T-helper 22 cell (primary cell): Measurements from ENCODE around the gene MAML2.

Source experiments
- DNase-seq: peaks from one replicate; pipeline ENCODE4 v3.0.0-alpha.2; 2020; ENCODE audit warnings: low read depth

Gene MAML2

DNA sequence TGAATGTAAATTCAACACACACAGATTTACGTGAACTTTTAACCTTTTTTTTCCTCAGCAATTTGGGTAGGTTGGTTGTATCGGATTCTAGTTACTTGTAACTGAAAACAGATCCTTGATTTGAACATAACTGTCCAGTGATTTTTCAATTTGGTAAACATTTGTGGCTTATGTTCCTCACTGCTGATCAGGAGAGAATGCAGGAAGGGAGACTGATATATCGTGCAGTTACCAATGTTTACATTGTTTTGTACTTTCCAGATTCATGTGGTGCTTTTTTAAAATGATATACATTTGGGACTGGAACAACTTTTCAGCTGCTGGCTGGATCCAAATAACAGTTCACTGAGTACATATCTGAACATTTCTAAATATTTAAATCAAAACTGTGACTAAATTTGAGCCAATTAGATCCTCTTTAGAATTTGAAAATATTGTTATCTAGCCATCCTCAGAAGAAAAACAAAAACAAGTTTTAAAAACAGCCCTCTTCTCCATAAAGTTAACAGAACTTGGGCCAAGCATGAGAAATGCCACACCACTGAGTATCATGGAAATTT lies 334.8 kb downstream of the MAML2 start:
- no peak for DNase-seq

DNA sequence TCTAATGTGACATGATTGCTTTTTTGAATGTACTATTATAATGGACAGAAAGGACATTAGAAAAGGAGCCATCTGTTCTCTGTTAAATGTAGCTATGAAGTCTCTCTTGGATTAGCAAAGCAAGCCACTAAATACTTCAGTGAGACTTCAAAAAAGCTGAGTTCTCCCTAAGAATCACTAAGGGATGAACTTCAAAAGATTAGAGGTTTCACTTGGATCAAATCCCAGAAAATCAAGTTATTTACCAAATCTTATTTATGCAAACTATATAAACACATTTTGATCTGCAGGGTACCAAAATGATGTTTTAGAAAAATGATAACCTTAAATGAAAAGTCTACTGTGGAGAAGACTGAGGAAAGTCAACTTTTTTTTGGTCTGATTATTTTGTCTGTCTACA lies 337.0 kb downstream of the MAML2 start:
- DNase-seq, result no peak

GRCh38 chr11:96004862-96005261 lies 338.1 kb downstream of the MAML2 start:
- DNase-seq, result no peak

DNA sequence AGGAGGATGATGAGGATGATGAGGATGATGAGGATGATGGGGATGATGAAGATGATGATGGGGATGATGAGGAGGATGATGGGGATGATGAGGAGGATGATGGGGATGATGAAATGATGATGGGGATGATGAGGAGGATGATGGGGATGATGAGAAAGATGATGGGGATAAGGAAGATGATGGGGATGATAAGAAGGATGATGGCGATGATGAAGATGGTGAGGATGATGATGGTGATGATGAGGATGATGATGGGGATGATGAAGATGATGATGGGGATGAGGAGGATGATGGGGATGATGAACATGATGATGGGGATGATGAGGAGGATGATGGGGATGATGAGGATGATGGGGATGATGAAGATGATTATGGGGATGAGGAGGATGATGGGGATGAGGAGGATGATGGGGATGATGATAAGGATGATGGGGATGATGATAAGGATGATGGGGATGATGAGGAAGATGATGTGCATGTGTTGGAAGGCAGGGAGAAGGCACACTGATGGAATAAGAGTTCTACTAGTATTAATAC lies 340.2 kb downstream of the MAML2 start:
- DNase-seq, result no peak

DNA sequence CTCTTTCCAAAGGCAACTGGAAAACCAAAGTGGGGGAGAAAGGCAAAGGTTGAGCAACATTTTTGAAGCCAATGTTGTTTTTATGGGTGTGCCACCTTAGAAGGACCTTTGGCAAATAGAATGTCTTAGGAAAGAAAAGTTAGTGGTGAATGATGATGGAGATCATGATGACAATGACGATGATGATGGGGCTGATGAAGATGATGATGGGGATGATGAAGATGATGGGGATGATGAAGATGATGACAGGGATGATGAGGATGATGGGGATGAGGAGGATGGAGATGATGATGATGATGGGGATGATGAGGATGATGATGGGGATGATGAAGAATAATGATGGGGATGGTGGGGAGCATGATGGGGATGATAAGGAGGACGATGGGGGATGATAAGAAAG lies 340.7 kb downstream of the MAML2 start:
- DNase-seq, result no peak

DNA sequence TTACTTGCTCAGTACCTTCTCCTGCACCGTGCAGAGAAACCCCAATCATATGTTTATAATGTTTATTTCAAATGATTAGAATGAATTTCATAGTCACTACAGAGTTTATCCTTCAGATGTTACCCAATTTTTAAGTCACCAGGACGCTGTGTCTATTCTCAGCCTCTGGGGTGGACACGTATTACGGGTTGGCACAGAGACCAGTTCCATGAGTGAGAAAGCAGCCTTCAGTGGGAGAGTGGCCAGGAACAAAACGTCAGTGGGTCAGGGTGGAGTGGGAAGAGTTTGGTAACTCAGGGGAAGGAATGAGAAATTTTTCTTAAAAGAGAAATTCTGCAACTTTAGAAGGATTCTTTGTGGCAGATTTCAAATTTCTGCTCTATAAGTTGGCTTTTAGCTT lies 342.0 kb downstream of the MAML2 start:
- DNase-seq, result no peak

DNA sequence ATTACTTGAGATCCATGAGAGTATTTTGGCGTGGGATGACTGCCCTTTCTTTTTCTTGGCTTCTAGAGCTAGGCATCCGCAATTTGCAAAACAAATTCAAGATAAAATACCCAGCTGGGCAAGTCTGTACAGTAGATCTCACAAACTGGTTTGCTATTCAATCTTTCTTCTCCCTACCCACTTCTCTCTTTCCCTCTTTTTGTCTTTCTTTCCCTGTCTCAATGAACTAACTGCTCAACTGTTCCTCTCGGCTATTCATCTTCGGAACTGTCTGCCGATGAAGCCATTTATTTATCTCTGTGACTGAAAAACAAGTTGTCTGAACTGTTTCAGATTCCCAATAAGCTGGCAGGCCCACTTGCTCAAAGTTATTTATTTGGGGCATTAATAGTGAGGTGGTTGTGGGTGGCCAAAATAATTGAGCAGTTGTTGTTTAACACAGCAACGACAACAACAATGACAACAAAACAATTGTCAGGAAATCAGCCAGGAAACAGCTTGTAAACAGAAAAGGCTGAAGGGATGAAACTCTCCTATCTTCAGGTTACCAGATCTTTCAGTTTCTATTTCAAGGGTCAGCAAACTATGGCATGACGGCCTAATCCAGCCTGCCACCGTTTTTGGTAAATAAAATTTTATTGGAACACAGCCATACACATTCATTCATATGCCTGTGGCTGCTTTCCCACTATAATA lies 343.1 kb downstream of the MAML2 start:
- no peak for DNase-seq

- DNase-seq, result no peak
These were observed 346.3 kb downstream of the MAML2 start for GRCh38 chr11:95996621-95997235.

DNA sequence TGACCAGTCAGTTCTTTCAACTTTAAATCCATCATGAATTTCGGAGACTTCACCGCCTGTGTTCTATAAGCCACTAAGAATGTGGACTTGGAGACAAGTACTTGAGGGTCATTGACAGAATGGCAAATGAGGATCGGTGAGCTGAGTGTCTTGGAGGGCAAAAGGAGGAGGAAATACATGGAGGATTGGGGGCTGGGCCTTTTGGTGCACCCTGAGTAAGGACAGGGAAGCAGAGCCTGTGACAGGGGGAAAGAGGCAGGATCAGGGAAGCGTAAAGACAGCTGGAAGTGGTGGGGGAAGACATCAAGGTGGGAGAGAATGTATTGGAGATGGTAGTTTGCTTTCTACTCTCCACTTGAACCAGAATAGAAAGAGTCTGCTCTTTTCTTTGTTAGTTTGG lies 348.7 kb downstream of the MAML2 start:
- DNase-seq, result no peak

GRCh38 chr11:95993438-95994298 lies 349.3 kb downstream of the MAML2 start:
- no peak for DNase-seq

GRCh38 chr11:95991545-95991944 lies 351.4 kb downstream of the MAML2 start:
- no peak for DNase-seq

GRCh38 chr11:95991101-95991500 lies 351.9 kb downstream of the MAML2 start:
- no peak for DNase-seq

GRCh38 chr11:95989780-95990179 lies 353.2 kb downstream of the MAML2 start:
- DNase-seq, result no peak

DNA sequence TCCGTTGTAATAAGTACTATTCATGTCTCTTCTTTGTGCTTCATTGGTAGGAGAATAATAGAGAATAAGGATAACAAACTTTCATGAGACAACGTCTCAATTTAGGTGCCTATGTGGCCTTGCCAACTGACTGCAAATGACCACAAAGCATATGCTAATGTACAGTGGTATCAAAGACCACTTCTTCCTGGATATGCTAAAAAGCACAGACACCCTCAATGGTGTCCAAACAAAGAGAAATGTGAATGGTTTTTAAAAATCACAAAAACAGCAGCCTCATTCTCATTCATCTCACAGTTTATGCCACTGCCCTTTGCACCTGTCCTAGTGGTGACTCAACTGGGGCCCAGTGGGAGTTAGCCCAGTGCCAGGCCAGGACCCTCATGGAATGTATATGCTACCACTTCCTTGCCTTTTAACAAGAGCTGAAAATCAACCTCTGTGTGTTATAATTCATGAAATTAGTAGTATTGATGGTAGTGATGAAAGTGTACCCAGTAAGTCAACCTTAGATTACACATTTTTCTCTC lies 353.9 kb downstream of the MAML2 start:
- no peak for DNase-seq

- DNase-seq, result no peak
These were observed 357.7 kb downstream of the MAML2 start for GRCh38 chr11:95985174-95985808.

GRCh38 chr11:95984072-95984471 lies 358.9 kb downstream of the MAML2 start:
- no peak for DNase-seq

- DNase-seq, result no peak
These were observed 365.3 kb downstream of the MAML2 start for GRCh38 chr11:95977534-95978174.

DNA sequence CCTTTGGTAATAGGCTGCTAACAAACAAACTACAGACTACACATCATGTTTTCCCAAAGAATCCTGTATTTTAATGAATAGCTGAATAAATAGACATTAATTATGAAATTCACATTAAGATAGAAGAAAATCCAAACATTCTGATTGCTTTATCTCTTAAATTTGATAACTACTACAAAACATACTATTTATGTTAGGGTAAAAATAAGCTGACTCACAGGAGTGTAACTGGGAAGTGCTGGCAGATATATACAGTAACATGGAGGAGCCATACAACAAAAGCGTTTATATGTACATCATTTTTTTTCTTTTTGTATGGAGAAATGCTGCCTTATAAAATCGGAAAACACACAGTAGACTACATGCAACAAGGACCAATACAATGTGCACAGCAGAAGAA lies 366.4 kb downstream of the MAML2 start:
- DNase-seq, result no peak

DNA sequence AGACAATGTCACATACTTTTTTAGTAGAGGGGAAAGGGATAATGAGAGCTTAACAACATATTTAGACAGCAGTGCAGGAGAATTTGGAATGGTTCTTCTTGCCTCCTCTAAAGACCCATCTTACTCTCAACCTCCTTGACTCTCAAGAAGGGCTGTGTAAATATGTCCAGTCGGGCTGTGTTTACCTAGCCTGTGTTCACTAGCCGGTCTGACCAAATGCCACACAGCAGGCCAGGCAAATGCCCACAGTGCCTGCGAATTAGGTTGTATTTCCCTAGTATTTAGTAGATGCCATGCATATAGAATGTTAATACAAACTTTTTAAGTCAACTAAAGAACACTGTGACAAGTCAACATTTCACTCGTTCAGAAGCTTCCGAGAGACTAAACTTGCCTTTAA lies 367.7 kb downstream of the MAML2 start:
- no peak for DNase-seq

DNA sequence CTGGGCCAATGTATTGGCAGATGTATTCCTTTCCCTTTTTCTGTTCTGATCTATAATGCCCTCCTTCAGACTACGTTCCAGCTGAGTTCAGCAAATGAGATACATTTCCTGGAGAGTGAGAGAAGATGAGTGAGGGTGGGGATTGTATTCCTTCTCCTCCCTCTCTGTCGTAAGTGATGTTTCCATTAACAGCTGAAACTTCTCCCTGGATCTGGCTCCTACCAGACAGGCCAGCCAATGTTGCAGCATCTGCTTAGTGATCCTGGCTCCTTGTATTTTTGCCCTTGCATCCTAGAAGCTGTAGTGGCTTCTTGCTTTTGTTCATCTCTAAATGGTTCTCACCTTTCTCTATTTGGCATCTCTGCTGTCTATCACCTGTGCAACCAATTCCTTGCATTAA lies 370.9 kb downstream of the MAML2 start:
- no peak for DNase-seq

GRCh38 chr11:95968585-95968984 lies 374.4 kb downstream of the MAML2 start:
- DNase-seq, result no peak
